Omental fat pad (tissue), 4 donors: ENCODE data around the gene GGNBP2. TPM values are rescaled to one million over a fixed set of nuclear protein-coding genes. Genes with fewer than 3 reads are reported as not detected.

Experiments used
- ATAC-seq: fragments of 150-250 bp; one replicate; pipeline ENCODE4 v1.9.1; 2016; ENCODE audit warnings: mild to moderate bottlenecking, moderate library complexity; ENCODE audit not compliant: low FRiP score
- DNase-seq: peaks from one replicate; pipeline ENCODE4 v3.0.0-alpha.2; 2019; ENCODE audit warnings: low spot score
- total RNA-seq, 4 donors: library from RNA; depleted of rRNA; stranded (reverse); fragments of >200 nt; gene quantifications; one replicate each; pipeline ENCODE4 v1.1.0, GENCODE V29; 2016
- TF ChIP-seq, protein P1 (sequence below), 3 donors: fragments of 450-650 bp; IDR thresholded peaks; one replicate each; pipeline ENCODE4 v1.5.1; 2016 to 2017; ENCODE audit warnings: antibody characterized with exemption in 3 of 3, mild to moderate bottlenecking in 3 of 3, moderate library complexity in 2 of 3

GGNBP2 gene
- total RNA-seq, 4 donors from 2014 or later: 54.3 to 80.9 (median 63.1) TPM

GRCh38 chr17:36544044-36544306 is 744 bp upstream of the GGNBP2 start:
- TF ChIP-seq, protein P1, sequence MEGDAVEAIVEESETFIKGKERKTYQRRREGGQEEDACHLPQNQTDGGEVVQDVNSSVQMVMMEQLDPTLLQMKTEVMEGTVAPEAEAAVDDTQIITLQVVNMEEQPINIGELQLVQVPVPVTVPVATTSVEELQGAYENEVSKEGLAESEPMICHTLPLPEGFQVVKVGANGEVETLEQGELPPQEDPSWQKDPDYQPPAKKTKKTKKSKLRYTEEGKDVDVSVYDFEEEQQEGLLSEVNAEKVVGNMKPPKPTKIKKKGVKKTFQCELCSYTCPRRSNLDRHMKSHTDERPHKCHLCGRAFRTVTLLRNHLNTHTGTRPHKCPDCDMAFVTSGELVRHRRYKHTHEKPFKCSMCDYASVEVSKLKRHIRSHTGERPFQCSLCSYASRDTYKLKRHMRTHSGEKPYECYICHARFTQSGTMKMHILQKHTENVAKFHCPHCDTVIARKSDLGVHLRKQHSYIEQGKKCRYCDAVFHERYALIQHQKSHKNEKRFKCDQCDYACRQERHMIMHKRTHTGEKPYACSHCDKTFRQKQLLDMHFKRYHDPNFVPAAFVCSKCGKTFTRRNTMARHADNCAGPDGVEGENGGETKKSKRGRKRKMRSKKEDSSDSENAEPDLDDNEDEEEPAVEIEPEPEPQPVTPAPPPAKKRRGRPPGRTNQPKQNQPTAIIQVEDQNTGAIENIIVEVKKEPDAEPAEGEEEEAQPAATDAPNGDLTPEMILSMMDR (IDR thresholded peaks at IDR 0.05): no peak
- DNase-seq: no peak
- ATAC-seq: peak; percentile 21

DNA sequence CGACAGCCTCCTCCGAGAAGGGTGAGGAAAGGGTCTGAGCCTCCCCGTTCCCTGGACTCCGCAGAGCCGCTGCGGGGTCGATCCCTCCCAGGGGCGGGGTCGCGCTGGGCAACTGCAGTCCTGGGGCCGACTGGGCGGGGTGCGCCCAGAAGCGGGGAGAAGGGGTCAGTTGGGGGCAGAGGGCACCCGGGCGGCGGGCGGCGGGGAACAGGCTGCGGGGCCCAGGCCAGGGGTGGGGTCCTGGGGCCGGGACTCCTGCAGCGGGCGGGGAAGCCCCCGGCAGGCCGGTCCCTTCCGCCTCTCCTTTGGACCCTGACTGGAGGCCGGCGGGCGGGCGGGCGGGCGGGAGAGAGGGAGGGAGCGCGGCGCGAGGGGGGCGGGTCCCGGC is 352 bp downstream of the GGNBP2 start:
- ATAC-seq (peak; percentile 71), DNase-seq (no peak)
- TF ChIP-seq, protein P1 (IDR thresholded peaks at IDR 0.05): no peak

- peak; percentile 75 for DNase-seq
- TF ChIP-seq, protein P1 (IDR thresholded peaks at IDR 0.05): no peak
Observed at GRCh38 chr17:36545465-36546417, 1.0 kb downstream of the GGNBP2 start.

DNA sequence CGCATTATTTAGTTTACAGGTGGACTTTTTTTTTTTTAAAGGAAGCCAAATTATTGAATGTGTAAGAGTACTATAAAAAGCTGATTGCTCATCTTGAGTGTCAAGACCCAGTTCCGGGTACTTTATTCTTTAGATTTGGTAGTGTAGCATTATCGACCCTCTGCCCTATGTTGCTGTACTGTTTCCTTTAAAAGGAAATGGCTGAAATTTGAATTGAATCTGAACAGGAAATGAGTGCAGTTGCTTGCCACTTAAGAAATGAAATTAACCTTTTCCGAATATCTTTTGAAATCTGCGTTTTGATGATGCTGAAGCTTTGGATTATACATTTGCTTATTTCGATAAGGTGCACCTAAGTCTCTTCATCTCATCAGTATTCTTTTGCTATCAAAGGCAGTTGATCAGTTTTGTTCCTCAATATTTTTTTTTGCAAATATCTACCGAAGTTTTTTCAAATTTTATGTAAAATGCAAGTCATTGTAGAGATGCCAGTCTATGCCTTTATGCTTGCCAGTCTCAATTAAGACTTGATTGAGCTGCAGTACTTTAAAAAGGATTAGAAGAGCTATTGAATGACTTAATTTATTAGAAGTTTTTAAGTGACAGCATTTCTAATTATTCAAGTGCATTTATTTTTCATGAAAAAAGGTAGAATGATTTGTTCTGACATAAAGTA is 1.8 kb downstream of the GGNBP2 start:
- DNase-seq: no peak
- ATAC-seq: no peak
- TF ChIP-seq, protein P1 (IDR thresholded peaks at IDR 0.05): no peak

More at GRCh38 chr17:36545465-36546417, 1.0 kb downstream of the GGNBP2 start:
- ATAC-seq: peak; percentile 92

GRCh38 chr17:36547776-36548175 is 3.1 kb downstream of the GGNBP2 start:
- ATAC-seq: no peak

DNA sequence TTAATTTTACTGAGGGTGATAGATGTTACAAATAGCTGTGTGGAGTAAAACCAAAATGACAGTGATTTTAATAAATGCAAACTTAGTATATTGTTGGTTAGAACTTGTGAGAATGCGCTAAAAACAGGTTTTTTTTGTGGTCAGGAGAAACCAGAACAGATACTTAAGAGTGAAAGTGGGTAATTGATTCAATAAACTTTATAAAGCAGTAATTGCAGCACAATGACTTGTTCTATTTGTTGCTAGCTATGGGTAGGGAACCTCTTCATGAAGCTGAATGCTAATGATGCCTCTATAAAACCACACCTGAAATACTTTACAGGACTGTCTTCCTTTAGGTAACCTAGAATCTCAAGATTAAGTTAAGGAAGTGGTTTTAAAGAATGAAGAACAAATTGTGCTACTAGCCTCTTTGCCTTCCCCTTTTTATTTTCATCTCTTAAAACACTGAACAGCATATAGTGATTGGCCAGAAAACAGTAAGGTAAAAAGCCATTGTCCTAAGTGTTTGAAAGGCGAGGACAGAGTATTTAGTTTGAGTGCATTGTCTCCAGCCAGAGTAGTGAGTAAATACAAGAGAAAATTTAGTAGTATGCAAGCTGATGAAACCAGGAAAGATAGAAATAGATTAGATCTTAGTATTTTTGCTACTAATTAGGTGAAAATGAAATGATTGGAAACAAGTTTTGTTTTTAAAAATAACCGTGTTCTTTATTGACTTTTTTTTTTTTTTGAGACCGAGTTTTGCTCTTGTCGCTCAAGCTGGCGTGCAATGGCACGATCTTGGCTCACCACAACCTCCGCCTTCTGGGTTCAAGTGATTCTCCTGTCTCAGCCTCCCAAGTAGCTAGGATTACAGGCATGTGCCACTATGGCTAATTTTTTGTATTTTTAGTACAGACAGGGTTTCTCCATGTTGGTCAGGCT is 6.0 kb downstream of the GGNBP2 start:
- ATAC-seq (no peak), DNase-seq (no peak)
- TF ChIP-seq, protein P1 (IDR thresholded peaks at IDR 0.05): no peak

More at GRCh38 chr17:36547776-36548175, 3.1 kb downstream of the GGNBP2 start:
- TF ChIP-seq, protein P1 (IDR thresholded peaks at IDR 0.05): no peak
- no peak for DNase-seq
